Ovary (tissue), 3 donors: ENCODE data around the gene EMILIN3.

ENCODE experiments used
- CTCF ChIP-seq, 3 donors: fragments of 450-650 bp in 2 of 3; fragments of 200-600 bp in 1 of 3; IDR thresholded peaks; one replicate each; pipeline versions ENCODE4 v1.5.1 to v1.8.0; 2016 to 2022; ENCODE audit warnings: antibody characterized with exemption in 3 of 3, mild to moderate bottlenecking in 1 of 3
- POLR2A ChIP-seq: fragments of 450-650 bp; IDR thresholded peaks from one replicate; pipeline ENCODE4 v1.6.1; 2017; ENCODE audit warnings: antibody characterized with exemption, mild to moderate bottlenecking, moderate library complexity
- donor health status: DM: no; HTN: no; CAD: no.

- TF ChIP-seq CTCF (IDR thresholded peaks at IDR 0.05) (no peak), POLR2A (no peak)
Observed at GRCh38 chr20:41350408-41350962, 16.1 kb downstream of the EMILIN3 start.
